Hematopoietic multipotent progenitor cell treated with erythropoietin and hydrocortisone succinate and interleukin-3 and kit ligand, for 6 days (in vitro differentiated cells): ENCODE results near the gene ADORA1.

Source experiments
- DNase-seq: peaks from one replicate; pipeline ENCODE4 v3.0.0-alpha.2; 2015

The ADORA1 gene

GRCh38 chr1:203176273-203177035 is 48.9 kb downstream of the ADORA1 start:
- no peak for DNase-seq

- no peak for DNase-seq
These were observed 49.5 kb downstream of the ADORA1 start for GRCh38 chr1:203177036-203177405.

- no peak for DNase-seq
These were observed 50.0 kb downstream of the ADORA1 start for GRCh38 chr1:203177470-203178039.

GRCh38 chr1:203178083-203178482 is 50.6 kb downstream of the ADORA1 start:
- no peak for DNase-seq

GRCh38 chr1:203178821-203179666 is 51.5 kb downstream of the ADORA1 start:
- DNase-seq: no peak

- no peak for DNase-seq
These were observed 52.1 kb downstream of the ADORA1 start for GRCh38 chr1:203179667-203180005.

- no peak for DNase-seq
These were observed 53.2 kb downstream of the ADORA1 start for GRCh38 chr1:203180611-203181330.

GRCh38 chr1:203181586-203182386 is 54.3 kb downstream of the ADORA1 start:
- no peak for DNase-seq

- DNase-seq: no peak
These were observed 54.9 kb downstream of the ADORA1 start for GRCh38 chr1:203182387-203182953.

- no peak for DNase-seq
These were observed 56.3 kb downstream of the ADORA1 start for GRCh38 chr1:203183828-203184227.

- DNase-seq: no peak
These were observed 56.9 kb downstream of the ADORA1 start for GRCh38 chr1:203184467-203184866.

GRCh38 chr1:203185061-203185461 is 57.5 kb downstream of the ADORA1 start:
- DNase-seq: no peak

- no peak for DNase-seq
These were observed 58.1 kb downstream of the ADORA1 start for GRCh38 chr1:203185585-203185984.

GRCh38 chr1:203186091-203186445 is 58.5 kb downstream of the ADORA1 start:
- no peak for DNase-seq

GRCh38 chr1:203186446-203187303 is 59.1 kb downstream of the ADORA1 start, which contains the start of gene CHI3L1:
Gene CHI3L1, minus strand, starts transcription at chr1:203186704. Its CDS starts 81 bp downstream, at chr1:203186623.
- no peak for DNase-seq

GRCh38 chr1:203187304-203187685 is 59.8 kb downstream of the ADORA1 start:
- no peak for DNase-seq

GRCh38 chr1:203187689-203188264 is 60.3 kb downstream of the ADORA1 start:
- no peak for DNase-seq

- DNase-seq: no peak
These were observed 61.2 kb downstream of the ADORA1 start for GRCh38 chr1:203188686-203189232.

- no peak for DNase-seq
These were observed 62.4 kb downstream of the ADORA1 start for GRCh38 chr1:203189951-203190352.

- no peak for DNase-seq
These were observed 63.4 kb downstream of the ADORA1 start for GRCh38 chr1:203190949-203191348.
